IMR-90 (cell line): ENCODE results near the gene CKS1B. TPM values are rescaled to one million over a fixed set of nuclear protein-coding genes. Genes with fewer than 3 reads are reported as not detected.

Experiments
- ATAC-seq: fragments of 200-7000 bp; cut with Tn5 transposase; 2 replicates; pipeline ENCODE4 v1.9.1; 2020; ENCODE audit warnings: low read depth, mild to moderate bottlenecking, moderate library complexity
- BruUV-seq: library from RNA; stranded (reverse); fragments of 400-500 nt; replicated peaks from 2 replicates; lab custom pipeline; 2021; lab: Mats Ljungman, UMichigan
- CTCF ChIA-PET: fragments of 300-600 bp; formaldehyde crosslinking; extraction: SDS; loops from one replicate; lab custom pipeline; 2021; ENCODE audit warnings: antibody characterized with exemption; lab: Yijun Ruan, JAX
- POLR2A ChIA-PET: fragments of 300-600 bp; sonication (Branson Sonifier 250); formaldehyde crosslinking; loops from one replicate; lab custom pipeline; 2022; ENCODE audit warnings: antibody characterized with exemption; ENCODE audit not compliant: unreplicated experiment; lab: Charles Lee
- DNase-seq: peaks from one replicate; pipeline ENCODE4 v3.0.0; 2013
- H2AFZ ChIP-seq: replicated peaks from 2 replicates; pipeline ENCODE3; 2013; ENCODE audit warnings: low read length, mild to moderate bottlenecking; ENCODE audit not compliant: poor library complexity
- H2AK5ac ChIP-seq: 2 replicates; pipeline ENCODE4 v1.6.1; 2013; ENCODE audit warnings: low read depth, low read length, inconsistent platforms
- H2AK9ac ChIP-seq: replicated peaks from 2 replicates; pipeline ENCODE3; 2013; ENCODE audit warnings: mild to moderate bottlenecking, low read depth, low read length, moderate library complexity; ENCODE audit not compliant: poor library complexity
- H2BK120ac ChIP-seq: 2 replicates; pipeline ENCODE4 v1.6.1; 2013; ENCODE audit warnings: low read depth, low read length, inconsistent platforms
- H2BK15ac ChIP-seq: 3 replicates; pipeline ENCODE4 v1.6.1; 2013; ENCODE audit warnings: low read depth, low read length, inconsistent platforms
- H2BK20ac ChIP-seq: 2 replicates; pipeline ENCODE4 v1.6.1; 2013; ENCODE audit warnings: low read depth, mild to moderate bottlenecking, inconsistent platforms, low read length, moderate library complexity
- H2BK5ac ChIP-seq: 2 replicates; pipeline ENCODE4 v1.6.1; 2013; ENCODE audit warnings: mild to moderate bottlenecking, low read depth, low read length, inconsistent platforms; ENCODE audit not compliant: poor library complexity, severe bottlenecking
- H3K14ac ChIP-seq: replicated peaks from 2 replicates; pipeline ENCODE4 v1.6.1; 2013; ENCODE audit warnings: low read depth, low read length, inconsistent platforms
- H3K18ac ChIP-seq: 2 replicates; pipeline ENCODE4 v1.6.1; 2013; ENCODE audit warnings: low read depth, low read length, control low read depth
- H3K23ac ChIP-seq: 2 replicates; pipeline ENCODE4 v1.6.1; 2013; ENCODE audit warnings: low read depth, low read length, inconsistent platforms
- H3K27ac ChIP-seq: 2 replicates; pipeline ENCODE4 v1.5.1; 2013; ENCODE audit warnings: mild to moderate bottlenecking, control low read depth, low read length; ENCODE audit not compliant: insufficient read depth
- H3K27me3 ChIP-seq: 2 replicates; pipeline ENCODE4 v1.6.1; 2013; ENCODE audit warnings: low read length; ENCODE audit not compliant: control insufficient read depth, insufficient read depth
- H3K36me3 ChIP-seq: 2 replicates; pipeline ENCODE4 v1.6.1; 2013; ENCODE audit warnings: low read length, mixed read lengths; ENCODE audit not compliant: control insufficient read depth, insufficient read depth
- H3K4ac ChIP-seq: 2 replicates; pipeline ENCODE4 v1.6.1; 2013; ENCODE audit warnings: low read depth, low read length, inconsistent platforms
- H3K4me1 ChIP-seq: 2 replicates; pipeline ENCODE4 v1.6.1; 2013; ENCODE audit warnings: low read length, mixed read lengths; ENCODE audit not compliant: control insufficient read depth, insufficient read depth
- H3K4me2 ChIP-seq: 2 replicates; pipeline ENCODE4 v1.6.1; 2013; ENCODE audit warnings: low read depth, mild to moderate bottlenecking, control low read depth, low read length, moderate library complexity
- H3K4me3 ChIP-seq: 2 replicates; pipeline ENCODE4 v1.5.1; 2013; ENCODE audit warnings: low read depth, mild to moderate bottlenecking, control low read depth, low read length, moderate library complexity; ENCODE audit not compliant: insufficient read depth
- H3K56ac ChIP-seq: 2 replicates; pipeline ENCODE4 v1.6.1; 2013; ENCODE audit warnings: low read length, inconsistent platforms; ENCODE audit not compliant: insufficient read depth; ENCODE audit errors: extremely low read depth
- H3K79me1 ChIP-seq, 2 experiments: 2 replicates each; pipeline ENCODE4 v1.6.1; 2013; ENCODE audit warnings: low read length in 2 of 2, inconsistent platforms in 1 of 2, low read depth in 1 of 2
- H3K9ac ChIP-seq: 2 replicates; pipeline ENCODE4 v1.6.1; 2013; ENCODE audit warnings: low read depth, low read length, control low read depth
- H3K9me1 ChIP-seq: 2 replicates; pipeline ENCODE4 v1.6.1; 2013; ENCODE audit warnings: low read length, inconsistent platforms; ENCODE audit not compliant: insufficient read depth
- H3K9me3 ChIP-seq: 2 replicates; pipeline ENCODE4 v1.6.1; 2013; ENCODE audit warnings: low read length; ENCODE audit not compliant: control insufficient read depth, insufficient read depth
- H4K20me1 ChIP-seq: 2 replicates; pipeline ENCODE4 v1.6.1; 2013; ENCODE audit warnings: low read length, inconsistent platforms; ENCODE audit not compliant: insufficient read depth
- H4K5ac ChIP-seq: 2 replicates; pipeline ENCODE4 v1.6.1; 2013; ENCODE audit warnings: mild to moderate bottlenecking, low read depth, low read length, control low read depth
- H4K8ac ChIP-seq, 2 experiments: 2 replicates each; pipeline ENCODE4 v1.6.1; 2013; ENCODE audit warnings: low read depth in 2 of 2, low read length in 2 of 2, control low read depth in 1 of 2, inconsistent platforms in 1 of 2
- H4K91ac ChIP-seq: 2 replicates; pipeline ENCODE4 v1.6.1; 2013; ENCODE audit warnings: low read depth, low read length, inconsistent platforms; ENCODE audit not compliant: insufficient read depth
- CEBPB ChIP-seq: IDR thresholded peaks from 2 replicates; pipeline ENCODE4 v1.6.1; 2012; ENCODE audit warnings: low read depth, low read length, improper control_type of control experiment
- FOS ChIP-seq: fragments of 150-350 bp; IDR thresholded peaks from 2 replicates; pipeline ENCODE4 v1.6.1; 2016; ENCODE audit warnings: low read depth, low read length
- MAFK ChIP-seq: IDR thresholded peaks from 2 replicates; pipeline ENCODE4 v1.6.1; 2012; ENCODE audit warnings: low read depth, low read length, improper control_type of control experiment
- WGBS, 2 experiments: methylation state at CpG; one replicate each; pipeline versions ENCODE4 v1.1.5 to v1.1.7; 2013; ENCODE audit warnings: missing lambda C conversion rate in 2 of 2; ENCODE audit not compliant: insufficient read length in 1 of 2; ENCODE audit errors: extremely low coverage in 2 of 2; 5-methylcytosine and 5-hydroxymethylcytosine counted together
- dilution Hi-C: fragments of 300-500 bp; cut with HindIII; formaldehyde crosslinking; loops from one replicate; pipeline ENCODE4 v1.14.3; 2018; ENCODE audit warnings: low sequenced_read_pairs; ENCODE audit not compliant: unreplicated experiment
- in situ Hi-C: fragments of 300-500 bp; cut with MboI; formaldehyde crosslinking; loops from 3 replicates; pipeline ENCODE4 v1.14.3; 2019; ENCODE audit warnings: low sequenced_read_pairs, inconsistent platforms, mixed read lengths
- intact Hi-C: fragments of 100-400 bp; cut with micrococcal nuclease; formaldehyde crosslinking; loops from 2 replicates; pipeline ENCODE4 v1.10.0; 2022
- polyA plus RNA-seq, 3 experiments: library from polyadenylated mRNA; depleted of rRNA; stranded (reverse); fragments of >200 nt; gene quantifications; 2 replicates each; pipeline ENCODE4 v1.2.3, GENCODE V29; 2012; ENCODE audit warnings: low replicate concordance in 1 of 3
- total RNA-seq: library from RNA; depleted of rRNA; stranded (reverse); fragments of >200 nt; gene quantifications from 2 replicates; pipeline ENCODE4 v1.2.3, GENCODE V29; 2012

Gene CKS1B
- total and polyA plus RNA-seq, 2 of the 4 experiments (the other 2 are of a cell fraction), result 140 to 195 TPM

DNA sequence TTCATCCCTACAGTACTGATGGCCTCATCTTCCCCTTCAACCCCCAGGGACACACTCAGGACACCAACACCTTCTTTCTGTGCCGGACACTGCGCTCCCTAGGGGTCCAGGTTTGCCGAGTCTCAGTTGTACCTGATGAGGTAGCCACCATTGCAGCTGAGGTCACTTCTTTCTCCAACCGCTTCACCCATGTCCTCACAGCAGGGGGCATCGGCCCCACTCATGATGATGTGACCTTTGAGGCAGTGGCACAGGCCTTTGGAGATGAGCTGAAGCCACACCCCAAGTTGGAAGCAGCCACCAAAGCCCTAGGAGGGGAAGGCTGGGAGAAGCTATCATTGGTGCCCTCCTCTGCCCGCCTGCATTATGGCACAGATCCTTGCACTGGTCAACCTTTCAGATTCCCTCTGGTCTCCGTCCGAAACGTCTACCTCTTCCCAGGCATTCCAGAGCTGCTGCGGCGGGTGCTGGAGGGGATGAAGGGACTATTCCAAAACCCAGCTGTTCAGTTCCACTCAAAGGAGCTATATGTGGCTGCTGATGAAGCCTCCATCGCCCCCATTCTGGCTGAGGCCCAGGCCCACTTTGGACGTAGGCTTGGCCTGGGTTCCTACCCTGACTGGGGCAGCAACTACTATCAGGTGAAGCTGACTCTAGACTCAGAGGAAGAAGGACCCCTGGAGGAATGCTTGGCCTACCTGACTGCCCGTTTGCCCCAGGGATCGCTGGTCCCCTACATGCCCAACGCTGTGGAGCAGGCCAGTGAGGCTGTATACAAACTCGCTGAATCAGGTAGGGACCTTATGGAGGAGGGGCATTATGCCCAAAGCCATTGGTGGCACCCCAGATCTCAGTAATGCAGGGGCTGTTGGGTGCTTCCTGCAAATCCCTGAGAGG lies 13.8 kb downstream of the CKS1B start (continued):
- no peak for TF ChIP-seq MAFK

DNA sequence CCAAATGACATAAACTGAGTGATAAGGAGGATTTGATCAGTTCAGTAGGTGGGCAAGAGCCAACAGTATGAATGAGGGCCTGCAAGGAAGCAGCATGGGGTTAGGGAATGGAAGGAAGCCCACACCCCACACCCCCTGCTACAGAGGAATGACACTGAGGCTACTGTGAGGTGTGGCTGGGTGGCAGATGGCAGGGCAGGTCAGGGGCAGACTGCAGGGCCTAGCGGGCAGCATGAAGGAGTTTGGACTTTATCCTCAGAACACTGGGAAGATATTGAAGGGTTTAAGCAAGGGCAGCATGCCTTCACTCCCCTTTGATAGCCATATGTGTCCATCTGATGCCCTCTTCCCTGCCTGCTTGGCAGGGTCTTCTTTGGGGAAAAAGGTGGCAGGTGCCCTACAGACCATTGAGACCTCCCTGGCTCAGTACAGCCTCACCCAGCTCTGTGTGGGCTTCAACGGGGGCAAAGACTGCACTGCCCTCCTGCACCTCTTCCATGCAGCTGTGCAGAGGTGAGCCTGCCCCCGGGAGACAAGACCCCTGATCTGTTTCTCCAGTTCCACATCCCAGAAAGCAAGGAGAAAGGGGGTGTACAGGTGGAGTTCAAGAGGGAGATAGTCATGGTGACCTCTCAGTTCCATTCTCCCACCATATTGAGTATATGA lies 14.8 kb downstream of the CKS1B start:
- ChIA-PET CTCF (no interaction called here), POLR2A (no interaction called here)
- Histone ChIP-seq H3K9ac (no peak overlapping the region), H3K14ac (no peak overlapping the region), H4K5ac (no peak overlapping the region), H4K20me1 (peaks cover 12% of the 10 kb centered on the region; the same call in 1 of the 2 replicates), H2BK15ac (no peak overlapping the region), H3K36me3 (peaks cover 28% of the 10 kb centered on the region), H2AFZ (peak overlapping the region; percentile 63), H2BK120ac (no peak overlapping the region), H2AK5ac (no peak overlapping the region), H3K79me1 (peaks cover 18 to 53% of the 10 kb centered on the region in 2 experiments), H3K56ac (no peak overlapping the region), H2BK5ac (no peak overlapping the region), H3K4me2 (no peak overlapping the region), H3K9me1 (peaks cover 10% of the 10 kb centered on the region), H2BK20ac (no peak overlapping the region), H3K9me3 (no peaks in the 10 kb centered on the region), H4K91ac (no peak overlapping the region), H3K4me3 (no peak overlapping the region), H3K27me3 (no peaks in the 10 kb centered on the region), H3K23ac (no peak overlapping the region), H2AK9ac (no peak overlapping the region), H3K4me1 (peaks cover 4% of the 10 kb centered on the region; the same call in 1 of the 2 replicates), H3K4ac (no peak overlapping the region), H4K8ac (no peak overlapping the region), H3K27ac (no peak overlapping the region), H3K18ac (no peak overlapping the region)
- no peak for DNase-seq
- WGBS, 2 experiments, result no CpG with 5 or more reads among the region's 3 CpGs
- dilution Hi-C loops, result no loop called here
- intact Hi-C loops, result no loop called here
- no peak for ATAC-seq
- no TSS peak for BruUV-seq
- in situ Hi-C loops, result no loop called here
- TF ChIP-seq FOS, result no peak
- no peak for TF ChIP-seq CEBPB
